SW480 (cell line): ENCODE results near the gene LRCOL1.

Experiments used
- DNase-seq: peaks from one replicate; pipeline ENCODE4 v3.0.0-alpha.2; 2016; ENCODE audit warnings: low spot score

LRCOL1 gene

DNA sequence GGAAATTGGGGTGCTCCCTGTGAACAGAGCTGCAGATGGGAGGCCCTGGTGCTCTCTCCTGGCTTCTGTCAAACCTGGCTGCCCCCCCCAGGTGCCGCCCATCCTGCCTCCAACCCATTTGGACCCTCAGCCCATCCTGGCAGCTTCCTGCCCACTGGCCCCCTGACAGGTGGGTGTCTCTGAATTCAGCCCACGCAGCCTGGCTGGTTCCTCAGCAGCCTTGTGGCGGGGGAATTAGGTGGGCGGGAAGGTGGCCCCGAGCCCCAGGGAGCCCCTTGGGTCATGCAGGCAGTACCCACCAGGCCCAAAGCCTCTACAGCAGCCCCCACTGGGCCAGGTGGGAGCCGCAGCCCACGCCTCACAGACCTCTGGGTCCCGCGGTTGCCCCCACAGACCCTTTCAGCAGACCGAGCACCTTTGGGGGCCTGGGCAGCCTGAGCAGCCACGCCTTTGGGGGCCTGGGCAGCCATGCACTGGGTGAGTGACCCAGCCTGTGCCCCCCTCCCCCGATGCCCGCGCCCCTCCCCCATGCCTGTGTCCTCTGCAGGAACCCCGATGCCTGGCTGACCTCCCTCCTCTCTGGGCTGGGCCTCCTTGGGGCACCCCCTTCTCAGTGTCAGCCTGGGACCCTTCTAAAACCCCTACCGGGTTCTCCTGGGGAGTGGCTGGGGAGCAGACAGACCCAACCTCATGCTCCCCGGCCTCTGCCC lies 28.9 kb downstream of the LRCOL1 start:
- no peak for DNase-seq

DNA sequence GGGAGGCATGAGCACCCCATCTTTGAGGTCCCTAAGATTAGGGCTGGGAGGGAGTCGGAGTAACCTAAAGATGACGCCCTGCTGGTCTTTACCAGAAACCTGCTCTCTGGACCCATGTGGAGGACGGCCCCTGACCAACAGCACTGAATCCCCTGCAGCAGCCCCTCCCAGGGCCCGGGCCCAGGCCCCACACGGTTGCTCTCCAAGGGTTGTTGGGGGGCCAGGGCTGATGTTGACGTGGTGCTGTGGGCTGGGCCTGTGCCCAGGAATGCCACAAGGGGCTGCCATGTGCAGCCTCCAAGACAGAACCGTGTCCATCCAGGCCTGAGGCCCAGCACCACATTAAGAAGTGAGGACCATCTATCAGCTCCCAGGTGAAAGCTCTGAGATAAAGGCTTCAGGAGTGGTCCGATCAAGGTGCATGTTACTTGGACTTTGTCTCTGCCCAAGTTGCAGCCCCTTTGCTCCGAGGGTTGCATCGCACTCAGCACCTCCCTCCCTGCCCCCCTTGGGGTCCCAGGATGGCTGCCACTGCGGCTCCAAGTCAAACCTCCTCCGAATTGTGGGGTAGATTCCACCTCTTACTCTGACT lies 29.6 kb downstream of the LRCOL1 start:
- no peak for DNase-seq

DNA sequence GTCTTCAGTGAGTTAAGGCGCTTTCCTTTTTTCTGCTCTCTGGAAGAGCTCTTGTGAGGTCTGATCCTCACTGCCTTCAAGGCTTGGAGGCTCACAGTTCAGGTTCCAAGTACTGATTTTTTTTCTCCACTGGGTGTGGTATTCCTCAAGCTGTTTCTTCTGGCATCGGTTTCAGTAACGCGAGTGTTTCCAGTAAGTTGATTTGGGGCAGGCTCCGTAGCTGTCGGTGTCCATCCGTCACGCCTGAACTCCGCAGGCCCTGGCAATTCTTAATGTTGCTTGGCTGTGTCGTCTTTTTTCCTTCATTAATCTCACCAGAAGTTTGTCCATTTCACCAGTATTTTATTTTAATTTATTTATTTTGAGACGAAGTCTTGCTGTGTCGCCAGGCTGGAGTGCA lies 30.6 kb downstream of the LRCOL1 start:
- no peak for DNase-seq

DNA sequence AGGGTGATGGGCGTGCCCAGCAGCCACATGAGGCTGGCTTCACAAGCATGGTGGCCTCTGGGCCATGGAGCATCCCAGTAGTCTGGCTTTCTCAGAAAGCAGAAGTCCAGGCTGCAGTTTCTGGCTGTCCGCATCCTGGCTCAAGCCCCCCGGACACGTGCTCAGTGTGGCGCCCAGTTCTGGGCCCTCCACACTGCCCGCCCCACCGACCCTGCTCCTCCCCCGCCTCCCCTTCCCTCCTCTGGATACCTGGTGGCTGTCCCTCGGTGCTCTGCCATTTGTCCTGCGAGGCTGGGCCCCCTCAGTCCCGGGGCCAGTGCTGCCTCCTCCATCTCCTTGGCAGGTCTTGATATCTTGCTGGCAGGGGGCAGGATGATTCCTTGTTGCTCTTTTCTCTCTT lies 31.6 kb downstream of the LRCOL1 start:
- no peak for DNase-seq

GRCh38 chr12:132578118-132578517 lies 32.3 kb downstream of the LRCOL1 start:
- no peak for DNase-seq

DNA sequence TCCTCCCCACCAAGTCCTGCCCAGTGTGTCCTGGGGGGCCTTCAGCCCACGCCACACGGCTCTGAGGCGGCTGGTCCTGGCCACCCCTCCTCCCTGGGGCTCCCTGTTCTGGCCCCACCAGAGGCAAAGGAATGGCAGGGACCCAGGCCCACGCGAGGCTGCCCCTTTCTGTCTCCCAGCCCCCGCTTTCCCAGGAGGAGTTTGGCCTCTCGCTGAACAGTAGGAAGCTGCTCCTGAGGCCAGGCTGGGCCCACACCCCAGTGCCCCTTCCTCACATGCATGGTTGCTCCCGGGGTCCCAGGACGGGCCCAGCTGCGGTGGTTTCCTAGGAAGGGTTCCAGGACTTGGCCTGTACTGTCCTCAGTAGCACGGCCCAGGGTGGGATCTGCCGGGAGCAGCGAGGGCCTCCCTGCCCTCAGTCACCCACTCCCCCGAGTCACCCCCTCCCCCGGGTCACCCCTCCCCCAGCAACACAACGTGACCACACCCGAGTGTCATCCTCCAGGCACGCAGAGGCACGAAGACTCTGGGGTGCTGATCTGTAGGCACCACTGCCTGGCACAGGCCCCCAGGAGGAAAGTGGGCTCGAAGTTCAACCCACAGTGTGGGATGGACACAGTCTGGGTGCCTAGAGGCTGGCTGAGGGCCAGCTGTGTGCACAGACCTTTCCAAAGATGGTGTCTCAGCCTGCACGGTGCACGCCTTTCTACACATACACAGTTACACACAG lies 33.0 kb downstream of the LRCOL1 start:
- DNase-seq, result no peak

DNA sequence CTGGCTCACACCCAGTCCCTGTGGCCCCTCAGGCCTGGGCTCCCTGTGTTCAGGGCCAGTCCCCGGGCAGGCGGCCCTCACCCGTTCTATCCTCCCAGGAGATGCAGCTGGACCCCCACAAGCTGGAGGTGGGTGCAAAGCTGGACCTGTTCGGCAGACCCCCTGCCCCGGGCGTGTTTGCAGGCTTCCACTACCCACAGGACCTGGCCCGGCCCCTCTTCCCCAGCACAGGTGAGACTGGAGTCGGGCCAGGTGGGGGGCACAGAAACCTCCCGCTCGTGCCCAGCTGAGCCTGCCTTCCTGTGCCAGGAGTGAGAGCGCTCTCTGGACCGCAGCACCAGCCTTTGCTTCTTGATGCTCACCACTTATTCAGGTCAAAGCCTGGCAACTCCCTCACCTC lies 33.7 kb downstream of the LRCOL1 start:
- no peak for DNase-seq

- DNase-seq, result no peak
These were observed 34.7 kb downstream of the LRCOL1 start for GRCh38 chr12:132575661-132576060.

GRCh38 chr12:132574271-132574996 lies 35.9 kb downstream of the LRCOL1 start:
- no peak for DNase-seq

DNA sequence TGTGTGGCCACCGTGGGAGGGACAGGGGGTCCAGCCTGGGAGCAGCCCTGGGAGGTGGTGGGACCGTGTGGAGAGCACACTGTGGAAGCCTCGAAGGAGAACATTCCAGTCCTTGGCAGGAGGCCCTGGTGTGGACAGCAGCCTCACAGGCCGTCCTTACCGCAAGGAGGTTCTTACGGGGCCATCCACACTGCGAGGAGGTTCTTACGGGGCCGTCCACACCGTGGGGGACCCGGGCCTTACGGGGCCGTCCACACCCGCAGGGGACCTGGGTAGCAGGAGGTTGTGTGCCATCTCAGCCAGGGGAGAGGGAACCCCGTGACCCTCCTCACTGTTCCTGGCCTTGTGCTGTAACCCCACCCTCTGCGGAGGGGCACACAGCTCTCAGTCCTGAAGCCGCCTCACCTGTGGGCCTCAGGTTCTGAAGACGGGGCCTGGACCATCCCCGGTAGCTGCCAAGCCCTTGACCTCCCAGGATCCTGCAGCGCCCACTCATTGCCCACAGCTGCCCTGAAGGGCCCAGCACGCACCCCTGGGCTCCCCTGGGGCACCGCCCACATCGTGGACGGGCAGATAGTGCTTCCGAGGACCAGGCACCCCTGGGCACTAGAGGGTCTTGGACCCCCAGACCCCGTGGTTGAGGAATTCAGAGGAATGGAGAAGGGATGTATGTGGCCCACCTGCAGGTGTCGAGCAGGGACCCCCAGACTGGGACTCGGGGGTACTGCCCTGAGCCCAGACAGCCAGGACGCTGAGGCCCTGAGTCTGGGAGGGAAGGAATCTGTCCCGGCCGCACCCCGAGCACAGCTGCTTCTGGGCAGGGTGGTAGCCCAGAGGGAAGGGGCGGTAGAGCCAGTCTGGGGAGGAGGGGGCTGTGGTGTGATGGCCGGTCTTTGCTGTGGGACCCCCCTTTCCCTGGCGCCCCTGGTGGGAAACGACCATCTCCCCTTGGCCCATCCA lies 37.3 kb downstream of the LRCOL1 start:
- DNase-seq, result no peak

DNA sequence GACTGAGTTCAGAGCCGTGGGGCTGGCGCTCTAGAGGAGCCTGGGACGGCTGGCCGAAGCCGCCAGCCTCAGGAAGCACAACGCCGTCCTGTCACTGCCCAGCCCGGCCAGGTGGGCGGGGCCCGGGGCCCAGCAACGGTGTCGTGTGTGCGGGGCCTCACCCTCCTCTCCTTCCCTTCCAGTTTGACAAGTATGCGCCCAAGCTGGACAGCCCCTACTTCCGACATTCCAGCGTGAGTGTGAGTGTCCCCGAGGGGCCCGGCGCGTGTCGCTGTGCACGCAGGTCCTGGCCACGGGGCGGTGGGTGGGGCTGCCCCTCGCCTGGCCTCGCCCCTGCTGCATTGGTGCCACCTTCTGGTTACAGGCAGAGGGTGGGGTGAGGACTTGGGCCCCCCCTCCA lies 38.3 kb downstream of the LRCOL1 start:
- DNase-seq, result no peak

DNA sequence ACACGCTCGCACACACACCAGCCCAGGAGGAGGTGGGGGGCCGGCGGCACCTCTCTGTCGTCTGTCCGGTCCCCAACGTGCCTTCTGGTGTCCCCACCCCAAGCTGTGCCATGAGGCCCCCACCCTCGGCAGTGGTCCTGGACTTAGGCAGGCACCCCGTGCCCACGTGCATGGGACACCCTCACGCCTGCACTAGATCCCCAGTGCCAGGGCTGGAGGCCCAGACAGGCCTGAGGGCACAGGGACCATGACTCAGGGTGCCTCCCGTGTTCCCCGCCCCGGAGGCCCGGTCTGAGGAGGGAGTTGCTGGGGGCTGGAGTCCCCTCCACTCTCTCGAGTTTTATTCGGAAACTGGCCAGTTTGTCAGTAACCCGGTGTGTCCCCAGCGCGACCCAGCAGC lies 38.8 kb downstream of the LRCOL1 start:
- no peak for DNase-seq

DNA sequence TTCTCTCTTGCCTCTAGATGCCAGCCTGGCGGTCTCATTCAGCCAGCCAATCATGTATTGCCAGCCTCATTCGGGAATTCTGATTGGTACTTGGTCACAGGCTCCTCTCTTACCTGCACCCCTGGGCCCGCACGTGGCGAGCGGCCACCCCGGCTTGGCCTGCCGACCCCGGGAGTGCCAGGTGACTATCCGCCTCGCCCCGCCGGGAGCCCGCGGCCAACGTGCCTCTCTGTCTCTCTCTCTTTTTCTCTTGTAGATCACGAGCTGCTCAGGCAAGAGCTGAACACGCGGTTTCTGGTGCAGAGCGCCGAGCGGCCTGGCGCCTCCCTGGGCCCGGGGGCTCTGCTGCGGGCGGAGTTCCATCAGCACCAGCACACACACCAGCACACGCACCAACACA lies 39.3 kb downstream of the LRCOL1 start:
- DNase-seq, result no peak

- DNase-seq, result no peak
These were observed 39.7 kb downstream of the LRCOL1 start for GRCh38 chr12:132570635-132571034.

GRCh38 chr12:132569856-132570480 lies 40.4 kb downstream of the LRCOL1 start:
- DNase-seq, result no peak

DNA sequence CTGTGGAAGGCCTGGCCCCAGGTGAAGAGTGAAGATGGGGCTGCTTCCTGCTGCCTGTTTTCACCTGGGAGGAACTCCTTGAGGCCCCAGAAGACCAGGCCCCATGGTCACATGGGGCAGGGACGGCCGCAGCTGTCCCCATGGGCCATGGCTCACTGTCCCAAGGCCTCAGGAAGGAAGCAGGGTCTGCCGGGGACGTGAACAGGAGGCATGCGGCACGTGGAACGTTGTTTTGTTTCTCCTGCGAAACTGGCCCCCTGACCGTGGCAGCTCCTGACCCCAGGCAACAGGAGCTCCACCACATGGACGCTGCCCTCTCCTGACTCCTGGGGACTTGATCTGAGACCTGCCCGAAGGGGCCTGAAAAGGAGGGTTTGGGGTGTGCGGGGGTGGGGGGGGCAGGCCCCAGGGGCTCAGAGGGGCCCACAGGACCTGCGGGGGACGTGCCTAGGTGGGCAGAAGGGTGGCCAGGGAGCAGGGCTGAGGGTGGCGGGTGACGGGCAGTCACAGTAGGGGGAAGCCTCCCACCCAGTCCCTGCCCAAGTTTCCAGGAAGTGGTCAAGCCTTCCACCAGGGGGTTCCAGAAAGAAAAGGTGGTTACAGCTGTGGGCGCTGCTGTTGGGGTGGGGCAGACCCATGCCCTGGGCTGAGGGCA lies 41.4 kb downstream of the LRCOL1 start:
- no peak for DNase-seq

DNA sequence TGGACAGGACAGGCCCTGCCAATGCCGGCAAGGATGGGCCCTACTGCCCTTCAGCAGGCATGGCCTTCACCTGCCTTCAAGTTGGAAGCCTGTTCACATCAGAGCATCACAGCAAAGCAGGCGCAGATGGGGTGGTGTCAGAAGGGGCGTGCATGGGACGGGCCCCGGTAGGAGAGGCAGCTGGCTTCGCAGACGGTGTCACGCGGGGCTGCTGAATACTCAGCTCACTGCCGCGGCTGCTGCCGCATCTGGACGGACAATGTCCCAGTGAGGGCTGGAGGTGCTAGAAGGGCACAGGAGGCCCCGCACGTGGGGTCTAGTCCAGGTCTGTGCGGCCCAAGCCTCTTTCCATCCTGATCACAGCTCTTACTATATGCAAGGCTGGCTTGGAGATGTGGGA lies 42.1 kb downstream of the LRCOL1 start:
- DNase-seq, result no peak

- no peak for DNase-seq
These were observed 43.8 kb downstream of the LRCOL1 start for GRCh38 chr12:132566516-132567131.

DNA sequence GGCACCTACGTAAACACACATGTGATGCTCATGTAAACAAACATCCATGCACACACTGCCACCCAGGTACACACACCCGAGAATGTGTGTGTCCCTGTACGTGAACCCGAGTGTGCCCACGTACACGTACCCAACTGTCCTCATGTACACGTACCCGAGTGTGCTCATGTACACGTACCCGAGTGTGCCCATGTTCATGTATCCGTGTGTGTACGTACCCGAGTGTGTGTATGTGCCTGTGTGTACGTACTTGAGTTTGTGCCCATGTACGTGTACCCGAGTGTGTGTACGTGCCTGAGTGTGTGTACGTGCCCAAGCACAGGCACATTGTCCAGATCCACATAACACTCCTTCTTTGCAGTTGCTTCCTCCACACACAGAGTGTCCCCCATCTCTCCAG lies 45.0 kb downstream of the LRCOL1 start:
- DNase-seq, result no peak

DNA sequence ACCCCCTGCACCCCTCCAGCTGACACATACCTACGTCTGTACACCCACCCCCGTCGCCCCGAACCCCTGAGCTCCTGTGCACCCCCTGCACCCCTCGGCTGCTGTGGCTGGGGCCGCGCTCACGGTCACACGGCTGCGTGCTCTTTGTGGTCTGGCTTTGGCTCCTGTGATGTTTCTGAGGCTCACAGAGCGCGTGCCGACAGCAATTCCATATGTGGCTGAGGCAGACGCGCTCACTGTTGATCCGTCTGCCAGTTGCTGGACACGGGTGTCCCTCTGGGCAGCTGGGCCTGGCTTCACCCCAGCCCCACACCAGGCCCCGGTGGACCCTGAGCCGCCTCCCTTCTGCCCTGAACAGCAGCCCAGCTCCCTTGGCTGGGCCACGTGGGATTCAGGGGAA lies 46.5 kb downstream of the LRCOL1 start:
- DNase-seq, result no peak
